A549 (cell line): Measurements from ENCODE around the gene VAV3. TPM values are rescaled to one million over a fixed set of nuclear protein-coding genes. Genes with fewer than 3 reads are reported as not detected.
"Not testable (repeated sequence)": the region's sequence is repeated elsewhere in the genome, so short reads cannot be mapped to it uniquely, and the experiment has no call there.

ENCODE experiments used
- ATAC-seq, 2 experiments: fragments of 200-7000 bp in 1 of 2; fragments of >200 bp in 1 of 2; cut with Nextera tagmentation in 1 of 2; cut with Tn5 transposase in 1 of 2; 3 replicates each; pipeline versions ENCODE4 v1.8.0 to v1.9.1; 2018 to 2020; ENCODE audit warnings: mild to moderate bottlenecking in 1 of 2, moderate library complexity in 1 of 2
- CTCF ChIA-PET: fragments of 300-600 bp; sonication (Branson Sonifier 250); formaldehyde crosslinking; extraction: SDS; loops from one replicate; lab custom pipeline; 2021; ENCODE audit warnings: antibody characterized with exemption, inconsistent platforms; lab: Yijun Ruan, JAX
- POLR2A ChIA-PET: fragments of 350-600 bp; formaldehyde crosslinking; extraction: SDS; loops from one replicate; lab custom pipeline; 2021; ENCODE audit warnings: antibody characterized with exemption, inconsistent platforms; lab: Yijun Ruan, JAX
- DNase-seq, 2 experiments: peaks; one replicate each; pipeline versions ENCODE4 v3.0.0 to v3.0.0-alpha.2; 2011 to 2016; ENCODE audit warnings: low read depth in 1 of 2, low spot score in 1 of 2
- FAIRE-seq: peaks from 2 replicates; lab custom pipeline; 2011; peaks lifted over from hg19 to GRCh38; lab: Jason Lieb, UNC
- H3K27ac ChIP-seq, 2 experiments: fragments of >200 bp; sonication (Bioruptor Twin); formaldehyde crosslinking; 3 replicates each; pipeline ENCODE4 v1.5.1; 2016 to 2017
- H3K4me1 ChIP-seq: fragments of >200 bp; sonication (Bioruptor Twin); formaldehyde crosslinking; 3 replicates; pipeline ENCODE4 v1.6.1; 2016
- H3K4me2 ChIP-seq: fragments of >200 bp; sonication (Bioruptor Twin); formaldehyde crosslinking; 3 replicates; pipeline ENCODE4 v1.6.1; 2016
- H3K4me3 ChIP-seq: fragments of >200 bp; sonication (Bioruptor Twin); formaldehyde crosslinking; 3 replicates; pipeline ENCODE4 v1.5.1; 2016
- H3K9me3 ChIP-seq: fragments of >200 bp; sonication (Bioruptor Twin); formaldehyde crosslinking; 3 replicates; pipeline ENCODE4 v1.6.1; 2016
- CBX8 ChIP-seq: fragments of 200-600 bp; sonication (generic); IDR thresholded peaks from 2 replicates; pipeline ENCODE4 v1.6.1; 2016
- CEBPB ChIP-seq, 2 experiments: fragments of >200 bp in 1 of 2; sonication (Bioruptor Twin) in 1 of 2; formaldehyde crosslinking in 1 of 2; IDR thresholded peaks; 2 replicates each; pipeline ENCODE4 v1.6.1; 2012 to 2016
- CHD4 ChIP-seq: fragments of 200-600 bp; sonication (generic); IDR thresholded peaks from 2 replicates; pipeline ENCODE4 v1.6.1; 2016; ENCODE audit warnings: antibody characterized with exemption, mild to moderate bottlenecking, borderline replicate concordance
- EP300 ChIP-seq, 2 experiments: fragments of >200 bp; sonication (Bioruptor Twin); formaldehyde crosslinking; IDR thresholded peaks; 2 replicates in 1 of 2; 3 replicates in 1 of 2; pipeline ENCODE4 v1.6.1; 2016 to 2017
- ESRRA ChIP-seq: fragments of 150-350 bp; IDR thresholded peaks from 2 replicates; pipeline ENCODE4 v1.6.1; 2014; ENCODE audit warnings: mild to moderate bottlenecking, low read length, borderline replicate concordance
- FOSB ChIP-seq: fragments of 250-450 bp; sonication (Bioruptor Pico); IDR thresholded peaks from 2 replicates; pipeline ENCODE4 v1.5.0; 2020; ENCODE audit warnings: mild to moderate bottlenecking, moderate library complexity
- FOXS1 ChIP-seq: fragments of 250-450 bp; sonication (Bioruptor Pico); IDR thresholded peaks from 2 replicates; pipeline ENCODE4 v1.5.0; 2020; ENCODE audit warnings: mild to moderate bottlenecking, moderate library complexity
- GATA3 ChIP-seq: IDR thresholded peaks from 2 replicates; pipeline ENCODE4 v1.6.1; 2012; ENCODE audit warnings: borderline replicate concordance
- HDAC2 ChIP-seq: fragments of 200-600 bp; sonication (generic); IDR thresholded peaks from 2 replicates; pipeline ENCODE4 v1.6.1; 2016
- HEYL ChIP-seq: fragments of 250-450 bp; sonication (Bioruptor Pico); IDR thresholded peaks from 2 replicates; pipeline ENCODE4 v1.8.0; 2021; ENCODE audit warnings: mild to moderate bottlenecking, moderate library complexity
- HOXA7 ChIP-seq: fragments of 250-450 bp; sonication (Bioruptor Pico); IDR thresholded peaks from 2 replicates; pipeline ENCODE4 v1.5.0; 2020; ENCODE audit warnings: mild to moderate bottlenecking, moderate library complexity
- HOXB13 ChIP-seq: fragments of 250-450 bp; sonication (Bioruptor Pico); IDR thresholded peaks from 2 replicates; pipeline ENCODE4 v1.5.0; 2020; ENCODE audit warnings: low read depth, mild to moderate bottlenecking, moderate library complexity
- HOXB5 ChIP-seq: fragments of 250-450 bp; sonication (Bioruptor Pico); IDR thresholded peaks from 2 replicates; pipeline ENCODE4 v1.5.0; 2020; ENCODE audit warnings: mild to moderate bottlenecking, moderate library complexity
- JUN ChIP-seq, 2 experiments: fragments of >200 bp; sonication (Bioruptor Twin); formaldehyde crosslinking; IDR thresholded peaks; 2 replicates in 1 of 2; 3 replicates in 1 of 2; pipeline ENCODE4 v1.6.1; 2016 to 2017
- JUNB ChIP-seq: fragments of >200 bp; sonication (Bioruptor Twin); formaldehyde crosslinking; IDR thresholded peaks from 2 replicates; pipeline ENCODE4 v1.6.1; 2016
- KDM1A ChIP-seq: fragments of 200-600 bp; sonication (generic); IDR thresholded peaks from 2 replicates; pipeline ENCODE4 v1.6.1; 2016; ENCODE audit warnings: low read depth, mild to moderate bottlenecking
- MAFK ChIP-seq: fragments of 450-650 bp; IDR thresholded peaks from 2 replicates; pipeline ENCODE4 v1.6.1; 2014; ENCODE audit not compliant: partially characterized antibody
- NR3C1 ChIP-seq: fragments of >200 bp; sonication (Bioruptor Twin); formaldehyde crosslinking; IDR thresholded peaks from 3 replicates; pipeline ENCODE4 v1.6.1; 2017
- PHF8 ChIP-seq: fragments of 200-600 bp; sonication (generic); IDR thresholded peaks from 2 replicates; pipeline ENCODE4 v1.6.1; 2016; ENCODE audit warnings: low read depth, mild to moderate bottlenecking, antibody characterized with exemption, moderate library complexity, borderline replicate concordance
- POLR2A ChIP-seq: IDR thresholded peaks from 2 replicates; pipeline ENCODE4 v1.6.1; 2012; ENCODE audit warnings: mild to moderate bottlenecking, low read length
- RCOR1 ChIP-seq: fragments of 150-350 bp; IDR thresholded peaks from 2 replicates; pipeline ENCODE4 v1.6.1; 2014; ENCODE audit warnings: antibody characterized with exemption, low read length, low read depth
- RFX5 ChIP-seq: fragments of 450-650 bp; IDR thresholded peaks from 2 replicates; pipeline ENCODE4 v1.7.1; 2014; ENCODE audit warnings: antibody characterized with exemption, mild to moderate bottlenecking, moderate library complexity
- SMC3 ChIP-seq: fragments of >200 bp; sonication (Bioruptor Twin); formaldehyde crosslinking; IDR thresholded peaks from 3 replicates; pipeline ENCODE4 v1.6.1; 2018; ENCODE audit warnings: inconsistent platforms
- TP53 ChIP-seq: fragments of 250-450 bp; sonication (Bioruptor Pico); IDR thresholded peaks from 2 replicates; pipeline ENCODE4 v1.5.0; 2021; ENCODE audit warnings: mild to moderate bottlenecking, moderate library complexity
- ZFP36 ChIP-seq: fragments of 450-650 bp; IDR thresholded peaks from 2 replicates; pipeline ENCODE4 v1.6.1; 2014; ENCODE audit warnings: borderline replicate concordance; ENCODE audit not compliant: partially characterized antibody
- ZNF302 ChIP-seq: fragments of 250-450 bp; sonication (Bioruptor Pico); IDR thresholded peaks from 2 replicates; pipeline ENCODE4 v1.9.0; 2021; ENCODE audit warnings: inconsistent platforms, mild to moderate bottlenecking, moderate library complexity
- WGBS: methylation state at CpG from one replicate; pipeline ENCODE4 v1.1.6; 2017; ENCODE audit errors: missing lambda C conversion rate; 5-methylcytosine and 5-hydroxymethylcytosine counted together
- polyA plus RNA-seq, 4 experiments: library from polyadenylated mRNA; depleted of rRNA in 3 of 4; stranded (reverse); fragments of >200 nt; fragmentation: RNase III in 1 of 4; extraction: RNeasy Plus Mini Kit Qiagen cat#74134 plus additional on column Dnase treatment in 1 of 4; gene quantifications; 2 replicates in 3 of 4; 3 replicates in 1 of 4; pipeline ENCODE4 v1.2.3, GENCODE V29; 2011 to 2017
- TF ChIP-seq, protein P1 (sequence below): fragments of 250-450 bp; sonication (Bioruptor Pico); IDR thresholded peaks from 2 replicates; pipeline ENCODE4 v1.5.0; 2020; ENCODE audit warnings: low read depth, mild to moderate bottlenecking, moderate library complexity
- TF ChIP-seq, protein P2 (sequence below): IDR thresholded peaks from 2 replicates; pipeline ENCODE4 v1.6.1; 2012
- TF ChIP-seq, protein P3 (sequence below): fragments of 450-650 bp; IDR thresholded peaks from 2 replicates; pipeline ENCODE4 v1.6.1; 2014; ENCODE audit warnings: antibody characterized with exemption
- TF ChIP-seq, protein P4 (sequence below): fragments of 150-350 bp; IDR thresholded peaks from 2 replicates; pipeline ENCODE4 v1.6.1; 2014; ENCODE audit warnings: low read depth, mild to moderate bottlenecking, low read length

Gene VAV3
- polyA plus RNA-seq, 2 of the 4 experiments (the other 2 are of a cell fraction), result 12.8 to 22.7 TPM

DNA sequence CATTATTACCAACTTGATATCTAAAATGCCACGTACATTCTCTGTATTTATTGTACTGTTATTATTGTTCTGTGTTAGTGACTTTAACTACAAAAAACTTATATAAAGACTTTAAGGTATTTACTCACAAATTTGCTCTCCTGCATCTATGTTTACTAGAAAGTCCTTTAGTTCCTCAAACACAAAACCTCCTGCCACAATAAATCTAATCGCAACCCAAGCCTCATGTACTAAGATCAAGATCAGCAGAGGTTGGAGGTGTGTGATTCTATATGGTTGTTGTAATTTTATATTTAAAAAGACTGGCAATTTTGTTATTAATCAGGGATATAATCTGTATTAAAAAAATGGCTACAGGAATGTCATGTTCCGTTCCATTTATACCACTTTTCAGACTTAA lies 68.6 kb downstream of the VAV3 start:
- no peak for TF ChIP-seq NR3C1
- TF ChIP-seq, protein P1, sequence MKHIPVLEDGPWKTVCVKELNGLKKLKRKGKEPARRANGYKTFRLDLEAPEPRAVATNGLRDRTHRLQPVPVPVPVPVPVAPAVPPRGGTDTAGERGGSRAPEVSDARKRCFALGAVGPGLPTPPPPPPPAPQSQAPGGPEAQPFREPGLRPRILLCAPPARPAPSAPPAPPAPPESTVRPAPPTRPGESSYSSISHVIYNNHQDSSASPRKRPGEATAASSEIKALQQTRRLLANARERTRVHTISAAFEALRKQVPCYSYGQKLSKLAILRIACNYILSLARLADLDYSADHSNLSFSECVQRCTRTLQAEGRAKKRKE (CRISPR knock-in tag), result no peak
- no peak for TF ChIP-seq JUNB
- TF ChIP-seq, protein P2, sequence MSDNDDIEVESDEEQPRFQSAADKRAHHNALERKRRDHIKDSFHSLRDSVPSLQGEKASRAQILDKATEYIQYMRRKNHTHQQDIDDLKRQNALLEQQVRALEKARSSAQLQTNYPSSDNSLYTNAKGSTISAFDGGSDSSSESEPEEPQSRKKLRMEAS, result no peak
- no peak for TF ChIP-seq EP300 (IDR thresholded peaks at IDR 0.05)
- no peak for TF ChIP-seq HOXB5 (CRISPR knock-in tag)
- no peak overlapping the region for H3K4me3 ChIP-seq
- ATAC-seq (no peak), FAIRE-seq (no peak), DNase-seq (no peak)
- POLR2A ChIA-PET, result no interaction called here
- CTCF ChIA-PET, result no interaction called here
- WGBS, result 24% methylated on average over 3 of the region's 3 CpGs
- no peaks in the 10 kb centered on the region for H3K4me1 ChIP-seq
- no peaks in the 10 kb centered on the region for H3K9me3 ChIP-seq
- no peak overlapping the region for H3K4me2 ChIP-seq
- H3K27ac ChIP-seq, result no peak overlapping the region

DNA sequence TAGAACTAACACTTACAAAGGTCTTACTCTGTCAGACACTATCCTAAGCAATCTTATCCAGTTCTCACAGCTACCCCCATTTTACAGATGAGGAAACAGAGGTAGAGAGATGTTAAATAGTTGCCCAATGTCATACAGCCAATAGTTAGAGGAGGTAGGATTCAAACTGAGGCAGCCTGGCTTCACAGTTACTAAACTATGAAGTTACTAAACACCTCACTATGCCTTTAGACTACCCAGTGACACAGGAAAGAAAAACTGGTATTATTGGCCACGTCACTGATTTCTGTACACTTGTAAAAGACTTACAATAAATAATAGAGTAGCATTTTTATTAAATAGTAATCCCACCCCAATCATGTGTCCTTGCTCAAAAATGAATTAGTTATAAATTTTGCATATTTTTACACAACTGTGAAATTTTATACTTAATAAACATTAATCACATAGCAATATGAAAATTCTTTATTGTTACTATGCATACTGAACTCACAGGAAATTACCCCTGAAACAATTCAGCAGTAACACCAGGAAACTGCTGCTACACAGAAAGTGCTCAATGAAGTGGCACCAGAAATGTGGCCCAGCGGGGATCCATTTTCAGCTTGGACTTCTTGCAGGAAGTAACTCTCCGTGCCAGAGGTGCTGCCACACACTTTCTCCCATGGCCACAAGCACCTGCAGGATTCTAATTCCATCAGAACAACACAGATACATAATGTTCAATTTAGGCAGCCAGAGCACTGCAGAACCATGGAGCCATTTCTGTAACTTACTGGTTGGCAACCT lies 69.4 kb downstream of the VAV3 start:
- Histone ChIP-seq H3K4me3 (no peak overlapping the region), H3K4me1 (no peaks in the 10 kb centered on the region), H3K9me3 (no peaks in the 10 kb centered on the region), H3K4me2 (no peak overlapping the region), H3K27ac (no peak overlapping the region)
- 3% methylated on average over 3 of the region's 3 CpGs for WGBS
- no peak for FAIRE-seq
- ChIA-PET POLR2A (no interaction called here), CTCF (no interaction called here)
- TF ChIP-seq POLR2A, result no peak
- no peak for TF ChIP-seq RCOR1
- TF ChIP-seq HDAC2, result no peak
- TF ChIP-seq MAFK, result no peak
- TF ChIP-seq, protein P1 (CRISPR knock-in tag), result no peak
- no peak for TF ChIP-seq FOSB
- TF ChIP-seq HEYL, result no peak
- TF ChIP-seq, protein P3, sequence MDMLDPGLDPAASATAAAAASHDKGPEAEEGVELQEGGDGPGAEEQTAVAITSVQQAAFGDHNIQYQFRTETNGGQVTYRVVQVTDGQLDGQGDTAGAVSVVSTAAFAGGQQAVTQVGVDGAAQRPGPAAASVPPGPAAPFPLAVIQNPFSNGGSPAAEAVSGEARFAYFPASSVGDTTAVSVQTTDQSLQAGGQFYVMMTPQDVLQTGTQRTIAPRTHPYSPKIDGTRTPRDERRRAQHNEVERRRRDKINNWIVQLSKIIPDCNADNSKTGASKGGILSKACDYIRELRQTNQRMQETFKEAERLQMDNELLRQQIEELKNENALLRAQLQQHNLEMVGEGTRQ, result no peak
- TF ChIP-seq HOXB13 (CRISPR knock-in tag), result no peak
- no peak for TF ChIP-seq CEBPB (IDR thresholded peaks at IDR 0.05)
- no peak for TF ChIP-seq GATA3
- no peak for TF ChIP-seq ZNF302 (CRISPR knock-in tag)
- ATAC-seq, result no peak
- no peak for DNase-seq

DNA sequence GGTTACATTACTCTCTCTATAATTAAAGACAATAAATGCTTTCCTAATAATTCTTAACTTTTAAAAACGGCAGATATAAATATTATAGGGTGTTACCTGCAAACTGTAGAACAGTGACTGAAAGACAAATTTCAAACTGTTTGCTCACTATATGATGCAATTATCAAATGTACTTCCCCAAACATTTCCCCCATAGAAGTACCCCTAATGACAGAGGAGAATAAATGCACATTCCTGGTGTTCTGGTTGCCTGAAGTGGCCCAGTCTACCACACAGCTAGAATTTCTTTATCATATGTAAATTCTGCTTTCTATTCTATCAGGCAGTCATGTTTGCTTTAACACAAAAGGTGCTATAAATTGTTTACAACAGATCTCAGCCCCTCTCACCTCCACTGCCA lies 70.4 kb downstream of the VAV3 start:
- WGBS, result 22% methylated on average over 1 of the region's 1 CpG
- POLR2A ChIA-PET, result no interaction called here
- FAIRE-seq (no peak), ATAC-seq (no peak), DNase-seq (no peak)
- H3K4me3 ChIP-seq, result no peak overlapping the region
- no peaks in the 10 kb centered on the region for H3K4me1 ChIP-seq
- no peaks in the 10 kb centered on the region for H3K9me3 ChIP-seq
- no peak overlapping the region for H3K4me2 ChIP-seq
- CTCF ChIA-PET, result no interaction called here
- no peak for TF ChIP-seq TP53 (CRISPR knock-in tag)
- TF ChIP-seq POLR2A, result no peak
- no peak for TF ChIP-seq CHD4
- TF ChIP-seq, protein P4, sequence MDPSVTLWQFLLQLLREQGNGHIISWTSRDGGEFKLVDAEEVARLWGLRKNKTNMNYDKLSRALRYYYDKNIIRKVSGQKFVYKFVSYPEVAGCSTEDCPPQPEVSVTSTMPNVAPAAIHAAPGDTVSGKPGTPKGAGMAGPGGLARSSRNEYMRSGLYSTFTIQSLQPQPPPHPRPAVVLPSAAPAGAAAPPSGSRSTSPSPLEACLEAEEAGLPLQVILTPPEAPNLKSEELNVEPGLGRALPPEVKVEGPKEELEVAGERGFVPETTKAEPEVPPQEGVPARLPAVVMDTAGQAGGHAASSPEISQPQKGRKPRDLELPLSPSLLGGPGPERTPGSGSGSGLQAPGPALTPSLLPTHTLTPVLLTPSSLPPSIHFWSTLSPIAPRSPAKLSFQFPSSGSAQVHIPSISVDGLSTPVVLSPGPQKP, result no peak
- no peak for TF ChIP-seq HOXB13 (CRISPR knock-in tag)
- no peak for TF ChIP-seq FOSB
- TF ChIP-seq HOXA7 (CRISPR knock-in tag), result no peak
- no peak for TF ChIP-seq ESRRA
- no peak for TF ChIP-seq JUN (IDR thresholded peaks at IDR 0.05)
- TF ChIP-seq RFX5, result no peak
- no peak for TF ChIP-seq CBX8
- no peak for TF ChIP-seq KDM1A
- TF ChIP-seq JUNB, result no peak
- TF ChIP-seq FOXS1 (CRISPR knock-in tag), result no peak
- TF ChIP-seq ZFP36, result no peak
- TF ChIP-seq NR3C1, result no peak
- no peak for TF ChIP-seq PHF8
- TF ChIP-seq SMC3, result no peak
- TF ChIP-seq, protein P1 (CRISPR knock-in tag), result no peak
- H3K27ac ChIP-seq, result no peak overlapping the region

DNA sequence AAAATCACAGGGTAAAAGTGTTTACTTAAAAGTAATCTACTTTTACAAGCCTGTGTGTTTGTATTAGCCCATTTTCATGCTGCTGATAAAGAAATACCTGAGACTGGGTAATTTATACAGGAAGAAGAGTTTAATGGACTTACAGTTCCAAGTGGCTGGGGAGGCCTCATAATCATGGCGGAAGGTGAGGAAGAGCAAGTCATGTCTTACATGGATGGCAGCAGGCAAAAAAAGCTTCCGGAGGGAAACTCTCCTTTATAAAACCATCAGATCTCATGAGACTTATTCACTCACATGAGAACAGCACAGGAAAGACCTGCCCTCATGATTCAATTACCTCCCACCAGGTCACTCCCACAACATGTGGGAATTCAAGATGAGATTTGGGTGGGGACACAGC lies 71.6 kb downstream of the VAV3 start:
- H3K4me3 ChIP-seq, FAIRE-seq, DNase-seq, H3K4me2 ChIP-seq, H3K27ac ChIP-seq, POLR2A ChIA-PET, CTCF ChIA-PET, ATAC-seq, H3K9me3 ChIP-seq, H3K4me1 ChIP-seq: not testable (repeated sequence)
- WGBS, result 76% methylated on average over 2 of the region's 2 CpGs
